GM18870 (cell line): ENCODE measurements around the gene ATP1B3.
"Not testable (repeated sequence)": the region's sequence is repeated elsewhere in the genome, so short reads cannot be mapped to it uniquely, and the experiment has no call there.

Experiments
- ATAC-seq: cut with Tn5 transposase; IDR thresholded peaks from one replicate; pipeline ENCODE4 v1.9.1; 2021; ENCODE audit warnings: moderate library complexity; ENCODE audit not compliant: unreplicated experiment

Gene ATP1B3

GRCh38 chr3:141860086-141860669 lies 16.3 kb upstream of the ATP1B3 start:
- no peak for ATAC-seq

GRCh38 chr3:141860766-141861513 lies 15.5 kb upstream of the ATP1B3 start:
- no peak for ATAC-seq

DNA sequence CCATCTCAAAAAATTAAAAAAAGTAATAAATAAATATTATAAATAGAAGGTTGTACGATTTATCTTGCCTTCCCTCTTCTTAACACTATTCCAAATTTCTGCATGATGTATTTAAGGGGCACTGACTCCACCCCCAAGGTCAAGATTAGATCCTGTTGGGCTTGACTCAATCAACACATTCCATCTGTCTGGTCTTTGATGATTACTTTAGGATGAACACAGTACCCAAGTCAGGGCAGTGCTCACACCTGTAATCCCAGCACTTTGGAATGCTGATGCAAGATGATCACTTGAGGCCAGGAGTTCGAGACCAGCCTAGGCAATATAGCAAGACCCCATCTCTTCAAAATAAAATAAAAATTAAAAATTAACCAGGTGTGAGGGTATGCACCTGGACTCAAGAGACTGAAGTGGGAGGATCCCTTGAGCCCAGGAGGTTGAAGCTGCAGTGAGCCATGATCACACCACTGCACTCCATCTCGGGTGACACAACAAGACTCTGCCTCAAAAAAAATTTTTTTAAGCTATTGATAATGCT lies 14.1 kb upstream of the ATP1B3 start:
- no peak for ATAC-seq

- no peak for ATAC-seq
Observed at GRCh38 chr3:141863491-141863890, 13.0 kb upstream of the ATP1B3 start.

GRCh38 chr3:141864281-141864970 lies 12.0 kb upstream of the ATP1B3 start:
- no peak for ATAC-seq

DNA sequence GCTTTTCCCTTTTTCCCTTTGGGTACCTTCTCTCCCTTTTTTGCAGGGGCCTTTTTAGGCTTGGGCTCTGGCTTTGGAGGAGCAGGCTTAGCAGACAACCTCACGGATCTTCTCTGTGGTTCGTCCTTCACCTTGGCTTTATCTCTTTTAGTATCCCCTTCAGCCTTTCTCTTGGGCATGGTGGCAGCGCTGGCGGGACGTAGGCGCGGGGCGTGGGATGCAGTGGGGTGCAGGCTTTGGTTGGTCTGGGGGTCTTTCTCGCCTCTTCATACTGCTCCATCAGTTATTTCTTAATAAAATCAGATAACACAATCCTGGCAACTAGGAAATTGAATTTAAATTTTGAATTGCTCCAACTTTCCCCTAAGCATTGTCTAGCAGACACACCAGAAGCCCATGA lies 11.3 kb upstream of the ATP1B3 start:
- ATAC-seq, result no peak

- no peak for ATAC-seq
Observed at GRCh38 chr3:141870091-141870687, 6.3 kb upstream of the ATP1B3 start.

- ATAC-seq, result peak; percentile 39
Observed at GRCh38 chr3:141875374-141875892, 1.0 kb upstream of the ATP1B3 start.

GRCh38 chr3:141875893-141876380 lies 506 bp upstream of the ATP1B3 start:
- ATAC-seq, result peak; percentile 37

- ATAC-seq, result peak; percentile 14
Observed at GRCh38 chr3:141876891-141877621, 613 bp downstream of the ATP1B3 start.

DNA sequence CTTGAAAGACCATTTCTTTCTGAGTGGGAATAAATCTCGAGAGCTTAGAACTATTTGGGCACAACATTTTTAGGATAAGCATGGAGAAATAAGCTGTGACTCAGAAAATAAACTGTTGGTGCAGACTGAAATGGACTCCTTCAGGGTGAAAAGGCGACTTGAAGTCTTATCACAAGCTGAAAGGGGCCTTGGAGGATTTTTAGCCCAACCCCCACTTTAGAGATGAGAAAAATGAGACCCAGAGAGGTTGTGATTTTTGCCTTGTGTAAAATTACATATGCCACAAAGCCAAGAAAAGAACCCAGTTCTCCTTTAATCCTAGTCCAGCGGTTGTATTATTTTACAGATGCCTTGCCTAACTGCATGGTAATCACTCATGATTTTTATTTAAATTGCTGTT lies 1.5 kb downstream of the ATP1B3 start:
- no peak for ATAC-seq

DNA sequence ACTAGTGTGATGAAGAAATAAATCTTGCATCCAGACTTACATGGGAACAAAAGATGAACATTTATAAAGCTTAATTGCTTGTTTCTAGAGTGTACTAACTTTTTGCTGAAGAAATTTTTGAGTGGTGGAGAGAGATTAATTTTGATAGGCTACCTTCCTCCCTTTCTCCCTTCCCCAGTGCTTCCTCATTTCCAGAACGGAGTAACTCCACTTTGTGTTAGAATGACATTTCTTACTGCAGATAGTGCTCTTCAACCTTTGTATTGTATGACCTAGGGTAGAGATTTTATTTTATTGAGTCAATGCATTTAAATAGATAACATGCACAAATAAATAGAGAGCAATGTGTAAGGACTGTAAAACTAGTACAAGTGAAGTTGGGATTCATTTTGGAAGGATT lies 1.9 kb downstream of the ATP1B3 start:
- no peak for ATAC-seq

DNA sequence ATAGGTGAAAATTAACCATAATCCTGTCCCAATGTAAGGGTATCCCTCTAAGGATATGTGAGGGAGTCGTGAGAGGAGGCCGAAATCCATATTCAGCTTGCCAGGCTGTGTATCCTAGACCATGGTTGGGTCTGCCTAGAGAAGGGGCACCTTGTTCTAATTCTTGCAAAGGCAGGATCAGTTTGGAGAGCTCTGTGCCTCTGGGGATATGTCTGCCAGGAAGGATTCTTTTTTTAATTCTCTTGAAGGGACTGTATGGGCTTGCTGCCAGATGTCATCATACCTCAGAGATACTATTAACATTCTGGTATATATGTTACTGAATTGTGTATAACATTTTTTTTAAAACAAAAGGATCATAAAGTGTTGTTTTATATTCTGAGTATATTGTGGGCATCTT lies 2.4 kb downstream of the ATP1B3 start:
- ATAC-seq, result no peak

- no peak for ATAC-seq
Observed at GRCh38 chr3:141881702-141882101, 5.3 kb downstream of the ATP1B3 start.

DNA sequence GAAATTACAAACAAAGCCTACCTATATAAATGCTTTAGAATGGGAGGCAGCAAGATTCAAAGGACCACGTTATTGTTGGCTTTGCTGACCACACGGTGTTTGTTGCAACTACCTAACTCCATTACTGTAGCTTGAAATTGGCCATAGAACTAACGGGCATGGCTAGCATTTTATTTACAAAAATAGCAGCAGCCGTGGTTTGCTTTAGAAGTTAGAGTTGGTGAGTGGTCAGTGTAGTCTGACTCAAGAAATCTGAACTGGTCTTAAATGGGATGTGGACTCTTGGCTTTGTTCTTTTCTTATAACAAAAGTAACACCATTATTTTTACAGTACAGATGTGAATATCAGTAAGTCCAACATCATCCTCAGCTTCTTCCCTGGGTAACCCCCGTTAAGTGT lies 10.6 kb downstream of the ATP1B3 start:
- ATAC-seq, result no peak

GRCh38 chr3:141888548-141888947 lies 12.1 kb downstream of the ATP1B3 start:
- not testable (repeated sequence) for ATAC-seq

DNA sequence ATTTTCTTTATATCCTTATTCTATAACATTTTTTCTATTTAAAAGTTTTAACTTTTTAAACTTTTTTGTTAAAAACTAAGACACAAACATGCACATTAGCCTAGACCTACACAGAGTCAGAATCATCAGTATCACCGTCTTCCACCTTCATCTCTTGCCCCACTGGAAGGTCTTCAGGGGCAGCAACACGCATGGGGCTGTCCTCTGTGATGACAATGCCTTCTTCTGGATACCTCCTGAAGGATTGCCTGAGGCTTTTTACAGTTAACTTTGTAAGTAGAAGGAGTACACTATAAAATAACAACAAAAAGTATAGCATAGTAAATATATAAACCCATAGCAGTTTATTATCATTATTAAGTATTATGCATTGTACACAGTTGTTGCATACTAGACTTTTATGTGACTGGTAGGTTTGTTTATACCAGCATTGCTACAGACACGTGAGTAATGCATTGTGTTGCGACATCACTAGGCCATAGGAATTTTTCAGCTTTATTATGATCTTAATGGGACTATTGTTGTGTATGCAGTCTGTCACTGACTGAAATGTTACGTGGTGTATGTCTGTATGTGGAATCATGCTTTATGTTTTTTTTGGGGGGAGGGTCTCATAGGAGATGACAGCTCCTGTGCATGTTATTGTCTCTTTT lies 18.2 kb downstream of the ATP1B3 start:
- no peak for ATAC-seq

DNA sequence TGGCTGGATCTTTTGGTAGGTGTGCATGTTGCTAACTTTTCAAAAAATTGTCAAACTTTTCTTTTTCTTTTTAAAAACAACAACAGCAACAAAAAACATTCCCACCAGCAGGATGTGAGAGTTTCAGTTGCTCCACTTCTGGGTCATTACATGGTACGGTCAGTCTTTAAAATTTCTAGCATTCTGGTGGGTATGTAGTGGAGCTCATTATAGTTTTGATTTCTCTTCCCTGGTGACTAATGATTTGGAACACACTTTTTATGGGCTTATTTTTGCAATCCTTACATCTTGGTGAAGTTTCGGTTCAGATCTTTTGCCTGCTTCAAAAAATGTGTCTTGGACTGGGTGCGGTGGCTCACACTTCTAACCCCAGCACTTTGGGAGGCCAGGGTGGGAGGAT lies 19.3 kb downstream of the ATP1B3 start:
- ATAC-seq, result no peak

- ATAC-seq, result no peak
Observed at GRCh38 chr3:141898908-141899307, 22.5 kb downstream of the ATP1B3 start.

DNA sequence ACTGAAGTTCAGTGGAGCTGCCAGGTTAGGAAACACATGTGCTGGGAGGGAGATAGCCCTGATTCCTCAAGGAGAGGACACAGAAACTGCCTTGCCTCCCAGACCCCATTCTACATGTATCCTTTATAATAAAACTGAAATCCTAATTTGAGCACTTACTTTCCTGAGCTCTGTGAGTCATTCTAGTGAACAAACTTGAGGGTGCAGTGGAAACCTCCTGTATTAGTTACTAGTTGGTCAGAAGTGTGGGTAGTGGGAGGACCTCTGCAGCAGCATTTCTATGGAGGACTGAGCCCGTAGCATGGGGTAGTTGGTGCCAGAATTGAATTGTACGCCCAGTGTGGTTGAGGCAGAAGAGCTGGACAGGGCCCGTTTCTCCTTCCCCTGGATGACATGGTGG lies 23.9 kb downstream of the ATP1B3 start:
- ATAC-seq, result no peak
